GM23338 (cell line): Measurements from ENCODE around the gene PLIN5. TPM values are rescaled to one million over a fixed set of nuclear protein-coding genes. Genes with fewer than 3 reads are reported as not detected.
"Not testable (repeated sequence)": the region's sequence is repeated elsewhere in the genome, so short reads cannot be mapped to it uniquely, and the experiment has no call there.

Source experiments
- ATAC-seq: fragments of 200-7000 bp; cut with Tn5 transposase; 3 replicates; pipeline ENCODE4 v1.9.1; 2020
- DNase-seq: peaks from one replicate; pipeline ENCODE4 v3.0.0-alpha.2; 2015; ENCODE audit warnings: low spot score
- H2AFZ ChIP-seq: fragments of 200-600 bp; sonication (generic); 2 replicates; pipeline ENCODE4 v1.8.0; 2016; ENCODE audit warnings: antibody characterized with exemption, mild to moderate bottlenecking, moderate library complexity
- H3F3A ChIP-seq: fragments of 200-600 bp; sonication (generic); replicated peaks from 2 replicates; pipeline ENCODE4 v1.8.0; 2017; ENCODE audit warnings: antibody characterized with exemption, mixed run types, low read depth
- H3K27ac ChIP-seq: fragments of 200-600 bp; sonication (generic); 2 replicates; pipeline ENCODE4 v1.6.1; 2016; ENCODE audit warnings: low read depth
- H3K27me3 ChIP-seq: fragments of 200-600 bp; sonication (generic); 2 replicates; pipeline ENCODE4 v1.8.0; 2016; ENCODE audit warnings: mild to moderate bottlenecking, mixed run types, moderate library complexity; ENCODE audit not compliant: insufficient read depth
- H3K36me3 ChIP-seq: fragments of 200-600 bp; sonication (generic); 2 replicates; pipeline ENCODE4 v1.8.0; 2016; ENCODE audit warnings: mild to moderate bottlenecking; ENCODE audit not compliant: insufficient read depth
- H3K4me1 ChIP-seq: fragments of 200-600 bp; sonication (generic); 2 replicates; pipeline ENCODE4 v1.8.0; 2016; ENCODE audit warnings: mild to moderate bottlenecking, moderate library complexity; ENCODE audit not compliant: insufficient read depth
- H3K4me2 ChIP-seq: fragments of 200-600 bp; sonication (generic); 2 replicates; pipeline ENCODE4 v1.7.1; 2017; ENCODE audit warnings: mixed run types
- H3K4me3 ChIP-seq: fragments of 200-600 bp; sonication (generic); 2 replicates; pipeline ENCODE4 v1.6.1; 2016; ENCODE audit warnings: mixed run types
- H3K79me2 ChIP-seq: fragments of 200-600 bp; sonication (generic); replicated peaks from 2 replicates; pipeline ENCODE4 v1.8.0; 2017; ENCODE audit warnings: mild to moderate bottlenecking; ENCODE audit not compliant: insufficient read depth
- H3K9me2 ChIP-seq: fragments of 200-600 bp; sonication (generic); 2 replicates; pipeline ENCODE4 v1.8.0; 2017; ENCODE audit not compliant: insufficient read depth
- H4K20me1 ChIP-seq: fragments of 200-600 bp; sonication (generic); replicated peaks from 2 replicates; pipeline ENCODE4 v1.8.0; 2017; ENCODE audit warnings: mild to moderate bottlenecking; ENCODE audit not compliant: insufficient read depth
- H3K27ac Mint-ChIP-seq: 2 replicates; pipeline ENCODE4 v1.8.0; 2020; ENCODE audit warnings: inconsistent platforms, mild to moderate bottlenecking, moderate library complexity, mixed read lengths
- H3K27me3 Mint-ChIP-seq: 3 replicates; pipeline ENCODE4 v1.8.0; 2022; ENCODE audit warnings: low read depth, mild to moderate bottlenecking, moderate library complexity, mixed read lengths, inconsistent platforms; ENCODE audit not compliant: insufficient read depth, poor library complexity
- H3K36me3 Mint-ChIP-seq: 3 replicates; pipeline ENCODE4 v1.8.0; 2021; ENCODE audit warnings: low read depth, mild to moderate bottlenecking, inconsistent platforms, moderate library complexity, mixed read lengths
- H3K4me1 Mint-ChIP-seq: 3 replicates; pipeline ENCODE4 v1.8.0; 2020; ENCODE audit warnings: mild to moderate bottlenecking, inconsistent platforms, mixed read lengths
- H3K4me3 Mint-ChIP-seq: 3 replicates; pipeline ENCODE4 v1.8.0; 2021; ENCODE audit warnings: moderate library complexity, mild to moderate bottlenecking, inconsistent platforms, mixed read lengths
- H3K9me3 Mint-ChIP-seq: 3 replicates; pipeline ENCODE4 v1.8.0; 2020; ENCODE audit warnings: moderate library complexity, mild to moderate bottlenecking, inconsistent platforms, mixed read lengths
- CTCF ChIP-seq, 2 experiments: fragments of 200-600 bp in 1 of 2; sonication (generic) in 1 of 2; conservative IDR thresholded peaks; 2 replicates each; pipeline versions ENCODE4 v1.5.1 to v1.6.1; 2016 to 2017; ENCODE audit warnings: antibody characterized with exemption in 2 of 2, low read depth in 2 of 2, mild to moderate bottlenecking in 2 of 2, moderate library complexity in 1 of 2
- ETS1 ChIP-seq: IDR thresholded peaks from 2 replicates; pipeline ENCODE4 v1.6.1; 2016; ENCODE audit warnings: antibody characterized with exemption
- EZH2phosphoT487 ChIP-seq: fragments of 200-600 bp; sonication (generic); IDR thresholded peaks from one replicate; pipeline ENCODE4 v1.8.1; 2018; ENCODE audit warnings: antibody characterized with exemption; ENCODE audit not compliant: unreplicated experiment
- JUNB ChIP-seq: IDR thresholded peaks from one replicate; pipeline ENCODE4 v1.6.1; 2016; ENCODE audit warnings: antibody characterized with exemption; ENCODE audit not compliant: unreplicated experiment
- POLR2AphosphoS5 ChIP-seq: IDR thresholded peaks from 2 replicates; pipeline ENCODE4 v1.6.1; 2016; ENCODE audit warnings: antibody characterized with exemption, low read depth
- ZNF114 ChIP-seq: fragments of 250-450 bp; sonication (Bioruptor Pico); IDR thresholded peaks from 2 replicates; pipeline ENCODE4 v1.5.0; 2020; ENCODE audit warnings: mild to moderate bottlenecking, moderate library complexity
- ZNF331 ChIP-seq: fragments of 250-450 bp; sonication (Bioruptor Pico); IDR thresholded peaks from 2 replicates; pipeline ENCODE4 v1.5.0; 2020; ENCODE audit warnings: low read depth, mild to moderate bottlenecking, moderate library complexity
- ZNF462 ChIP-seq: fragments of 250-450 bp; sonication (Bioruptor Pico); IDR thresholded peaks from 2 replicates; pipeline ENCODE4 v1.5.0; 2020; ENCODE audit warnings: mild to moderate bottlenecking, moderate library complexity
- polyA plus RNA-seq: library from polyadenylated mRNA; unstranded; fragments of >200 nt; fragmentation: Nextera tagmentation; extraction: Ambion mirVana; gene quantifications from 2 replicates; pipeline ENCODE4 v1.2.1, GENCODE V29; 2016
- total RNA-seq: library from RNA; depleted of rRNA; stranded (reverse); fragments of >200 nt; shearing (Covaris generic); gene quantifications from 2 replicates; pipeline ENCODE4 v1.2.3, GENCODE V29; 2014

PLIN5 gene
- total and polyA plus RNA-seq, 2 experiments from 2014 or later: 1.9 to 3.5 TPM

GRCh38 chr19:4542896-4543841, 8.1 kb upstream of the PLIN5 start:
- H3K36me3 Mint-ChIP-seq: peaks cover 3% of the 10 kb centered on the region; the same call in 2 of the 3 replicates
- H3F3A ChIP-seq: no peaks in the 10 kb centered on the region
- H3K79me2 ChIP-seq: no peaks in the 10 kb centered on the region
- no peak for TF ChIP-seq ETS1
- TF ChIP-seq JUNB: no peak
- no peak for TF ChIP-seq POLR2AphosphoS5
- TF ChIP-seq CTCF (conservative IDR thresholded peaks at IDR 0.05; ENCODE audit: low read depth in 2 of 2): no peak
- no peak for TF ChIP-seq ZNF331 (CRISPR knock-in tag)
- no peak for TF ChIP-seq ZNF462 (CRISPR knock-in tag)
- TF ChIP-seq EZH2phosphoT487: no peak
- TF ChIP-seq ZNF114 (CRISPR knock-in tag): no peak
- no peak overlapping the region for H3K4me3 Mint-ChIP-seq
- H3K36me3 ChIP-seq: no peaks in the 10 kb centered on the region
- no peak overlapping the region for H3K4me2 ChIP-seq
- H3K27me3 ChIP-seq: no peaks in the 10 kb centered on the region
- peaks cover 6% of the 10 kb centered on the region; the same call in 1 of the 3 replicates for H3K9me3 Mint-ChIP-seq
- DNase-seq (no peak), ATAC-seq (no peak)
- peaks cover 10% of the 10 kb centered on the region for H3K4me1 Mint-ChIP-seq
- peaks cover 11% of the 10 kb centered on the region for H3K27me3 Mint-ChIP-seq
- no peak overlapping the region for H2AFZ ChIP-seq
- H3K9me2 ChIP-seq: no peaks in the 10 kb centered on the region
- H4K20me1 ChIP-seq: no peaks in the 10 kb centered on the region
- H3K27ac ChIP-seq: no peak overlapping the region
- no peak overlapping the region for H3K27ac Mint-ChIP-seq
- no peaks in the 10 kb centered on the region; the same call in 1 of the 2 replicates for H3K4me1 ChIP-seq
- no peak overlapping the region for H3K4me3 ChIP-seq

- not testable (repeated sequence) for H3F3A ChIP-seq, H4K20me1 ChIP-seq, H3K4me1 ChIP-seq, H3K9me2 ChIP-seq, H3K27ac Mint-ChIP-seq, H3K4me2 ChIP-seq, H3K27ac ChIP-seq, DNase-seq, ATAC-seq, H3K27me3 ChIP-seq, H3K27me3 Mint-ChIP-seq, H2AFZ ChIP-seq, H3K4me3 Mint-ChIP-seq, H3K36me3 Mint-ChIP-seq, H3K36me3 ChIP-seq, H3K9me3 Mint-ChIP-seq, H3K4me3 ChIP-seq, H3K79me2 ChIP-seq
- H3K4me1 Mint-ChIP-seq: peaks cover 10% of the 10 kb centered on the region
These were observed 6.8 kb upstream of the PLIN5 start for GRCh38 chr19:4541806-4542145.
